Endodermal cell (in vitro differentiated cells): ENCODE data around the gene NRXN3. TPM values are rescaled to one million over a fixed set of nuclear protein-coding genes. Genes with fewer than 3 reads are reported as not detected.

Source experiments
- DNase-seq: peaks from one replicate; pipeline ENCODE4 v3.0.0-alpha.2; 2017
- H3K27ac ChIP-seq: 2 replicates; pipeline ENCODE4 v1.5.1; 2013; ENCODE audit warnings: mild to moderate bottlenecking, low read depth, low read length, moderate library complexity
- H3K27me3 ChIP-seq: 2 replicates; pipeline ENCODE4 v1.6.1; 2013; ENCODE audit warnings: mild to moderate bottlenecking, low read length, moderate library complexity; ENCODE audit not compliant: insufficient read depth, control insufficient read depth, poor library complexity, severe bottlenecking
- H3K36me3 ChIP-seq: 2 replicates; pipeline ENCODE4 v1.7.0; 2013; ENCODE audit warnings: mild to moderate bottlenecking, low read length, moderate library complexity; ENCODE audit not compliant: control insufficient read depth, insufficient read depth
- H3K4me1 ChIP-seq: one replicate; pipeline ENCODE4 v1.7.0; 2013; ENCODE audit warnings: low read length; ENCODE audit not compliant: control insufficient read depth, insufficient read depth
- H3K4me3 ChIP-seq: 2 replicates; pipeline ENCODE4 v1.5.1; 2013; ENCODE audit warnings: mild to moderate bottlenecking, low read length, moderate library complexity
- H3K9ac ChIP-seq: 2 replicates; pipeline ENCODE4 v1.6.1; 2013; ENCODE audit warnings: mild to moderate bottlenecking, low read length, moderate library complexity; ENCODE audit not compliant: poor library complexity, severe bottlenecking; ENCODE audit errors: extremely low read depth
- H3K9me3 ChIP-seq: 2 replicates; pipeline ENCODE4 v1.6.1; 2013; ENCODE audit warnings: mild to moderate bottlenecking, low read length, moderate library complexity; ENCODE audit not compliant: control insufficient read depth
- H3K27ac Mint-ChIP-seq: 2 replicates; pipeline ENCODE4 v1.8.0; 2020; ENCODE audit warnings: mixed read lengths
- H3K27me3 Mint-ChIP-seq: 2 replicates; pipeline ENCODE4 v1.8.0; 2021; ENCODE audit warnings: mild to moderate bottlenecking, mixed read lengths; ENCODE audit not compliant: insufficient read depth
- H3K36me3 Mint-ChIP-seq: 2 replicates; pipeline ENCODE4 v1.8.0; 2020; ENCODE audit warnings: low read depth, mixed read lengths
- H3K4me1 Mint-ChIP-seq: 2 replicates; pipeline ENCODE4 v1.8.0; 2020; ENCODE audit warnings: mixed read lengths
- H3K4me3 Mint-ChIP-seq: 2 replicates; pipeline ENCODE4 v1.8.0; 2020; ENCODE audit warnings: mild to moderate bottlenecking, moderate library complexity, mixed read lengths
- H3K9me3 Mint-ChIP-seq: 2 replicates; pipeline ENCODE4 v1.8.0; 2020; ENCODE audit warnings: mild to moderate bottlenecking, mixed read lengths
- WGBS, 2 experiments: methylation state at CpG; one replicate each; pipeline versions ENCODE4 v1.1.5 to v1.1.7; 2013; ENCODE audit warnings: missing lambda C conversion rate in 2 of 2, mixed read lengths in 1 of 2; ENCODE audit not compliant: insufficient coverage in 1 of 2, insufficient read length in 1 of 2; 5-methylcytosine and 5-hydroxymethylcytosine counted together
- total RNA-seq, 2 donors: library from RNA; stranded (reverse); fragmentation: NEBNext Ultra II Directional in 1 of 2; extraction: Animal tissue kit (Norgen Biotek cat#: 25700) in 1 of 2; gene quantifications; 2 replicates in 1 of 2; 3 replicates in 1 of 2; pipeline ENCODE4 v1.2.1, GENCODE V29; 2021
- TF ChIP-seq, protein P1 (sequence below): fragments of 200-600 bp; sonication (generic); conservative IDR thresholded peaks from 2 replicates; pipeline ENCODE4 v1.5.0; 2021; ENCODE audit warnings: antibody characterized with exemption, mild to moderate bottlenecking

The NRXN3 gene
- total RNA-seq, 2 donors from 2014 or later = 20.9 to 21.4 TPM

DNA sequence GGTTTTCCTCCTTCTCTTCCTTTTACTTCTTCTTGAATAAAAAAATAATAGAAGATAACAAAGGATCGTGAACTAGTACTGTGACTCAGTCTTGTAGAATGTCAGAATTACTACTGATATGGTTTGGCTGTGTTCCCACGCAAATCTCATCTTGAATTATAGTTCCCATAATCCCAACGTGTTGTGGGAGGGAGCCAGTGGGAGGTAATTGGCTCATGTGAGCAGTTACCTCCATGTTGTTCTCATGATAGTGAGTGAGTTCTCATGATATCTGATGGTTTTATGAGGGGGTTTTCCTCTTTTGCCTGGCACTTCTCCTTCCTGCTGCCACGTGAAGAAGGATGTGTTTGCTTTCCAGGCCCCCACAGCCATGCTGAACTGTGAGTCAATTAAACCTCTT, 1491.6 kb downstream of the NRXN3 start:
- Mint-ChIP-seq H3K4me3 (no peak overlapping the region), H3K27ac (no peak overlapping the region), H3K4me1 (peaks cover 26% of the 10 kb centered on the region), H3K9me3 (peaks cover 4% of the 10 kb centered on the region), H3K27me3 (no peaks in the 10 kb centered on the region), H3K36me3 (peaks cover 11% of the 10 kb centered on the region)
- 93% methylated on average over 3 to 4 of the region's 4 CpGs for WGBS, 2 experiments
- DNase-seq = no peak
- Histone ChIP-seq H3K27me3 (no peaks in the 10 kb centered on the region), H3K9ac (no peak overlapping the region), H3K36me3 (no peaks in the 10 kb centered on the region), H3K4me3 (no peak overlapping the region), H3K27ac (no peak overlapping the region), H3K9me3 (no peaks in the 10 kb centered on the region), H3K4me1 (peaks cover 9% of the 10 kb centered on the region)
- TF ChIP-seq, protein P1, sequence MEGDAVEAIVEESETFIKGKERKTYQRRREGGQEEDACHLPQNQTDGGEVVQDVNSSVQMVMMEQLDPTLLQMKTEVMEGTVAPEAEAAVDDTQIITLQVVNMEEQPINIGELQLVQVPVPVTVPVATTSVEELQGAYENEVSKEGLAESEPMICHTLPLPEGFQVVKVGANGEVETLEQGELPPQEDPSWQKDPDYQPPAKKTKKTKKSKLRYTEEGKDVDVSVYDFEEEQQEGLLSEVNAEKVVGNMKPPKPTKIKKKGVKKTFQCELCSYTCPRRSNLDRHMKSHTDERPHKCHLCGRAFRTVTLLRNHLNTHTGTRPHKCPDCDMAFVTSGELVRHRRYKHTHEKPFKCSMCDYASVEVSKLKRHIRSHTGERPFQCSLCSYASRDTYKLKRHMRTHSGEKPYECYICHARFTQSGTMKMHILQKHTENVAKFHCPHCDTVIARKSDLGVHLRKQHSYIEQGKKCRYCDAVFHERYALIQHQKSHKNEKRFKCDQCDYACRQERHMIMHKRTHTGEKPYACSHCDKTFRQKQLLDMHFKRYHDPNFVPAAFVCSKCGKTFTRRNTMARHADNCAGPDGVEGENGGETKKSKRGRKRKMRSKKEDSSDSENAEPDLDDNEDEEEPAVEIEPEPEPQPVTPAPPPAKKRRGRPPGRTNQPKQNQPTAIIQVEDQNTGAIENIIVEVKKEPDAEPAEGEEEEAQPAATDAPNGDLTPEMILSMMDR = no peak

DNA sequence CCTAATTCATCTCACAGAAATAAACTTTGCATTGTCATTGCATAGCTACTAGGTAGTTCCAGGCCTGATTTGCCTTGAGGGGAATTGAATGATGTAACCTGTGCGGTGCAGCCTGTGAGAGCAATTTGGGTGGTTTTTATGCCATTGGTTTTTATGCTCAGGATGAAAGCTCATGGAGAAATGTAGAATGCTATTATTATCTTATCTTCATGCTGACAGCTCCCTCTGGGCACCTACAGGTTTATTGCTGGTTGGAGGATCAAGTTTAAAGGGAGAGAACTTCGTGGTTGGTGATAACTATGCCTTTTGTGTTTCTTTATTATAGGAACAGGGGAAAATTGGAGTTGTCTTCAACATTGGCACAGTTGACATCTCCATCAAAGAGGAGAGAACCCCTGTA, 1493.3 kb downstream of the NRXN3 start:
- H3K4me3 Mint-ChIP-seq = no peak overlapping the region
- WGBS, 2 experiments = 74 to 90% methylated on average over 2 of the region's 2 CpGs

DNA sequence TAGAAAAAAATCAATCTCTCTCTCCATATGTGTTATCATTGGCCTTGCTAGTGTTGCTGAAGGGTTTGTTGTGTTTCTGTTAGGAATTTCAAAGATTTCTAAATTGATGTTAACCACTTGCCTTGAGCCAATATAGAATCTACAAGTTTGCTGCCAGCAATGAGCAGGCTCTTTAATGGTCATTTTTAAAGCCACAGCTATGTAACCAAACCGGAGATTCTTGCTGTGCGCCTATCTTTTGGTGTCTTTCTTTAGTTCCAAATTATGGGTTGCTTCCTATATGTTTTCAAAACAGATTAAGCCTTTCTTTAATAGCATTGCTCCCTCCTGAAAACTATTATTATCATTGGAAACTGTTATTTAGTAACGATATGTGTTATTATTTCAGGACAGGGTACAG, 1495.4 kb downstream of the NRXN3 start:
- TF ChIP-seq, protein P1 = no peak
- no peak overlapping the region for H3K4me3 ChIP-seq
- no peak overlapping the region for H3K27ac Mint-ChIP-seq
- peaks cover 13% of the 10 kb centered on the region for H3K4me1 Mint-ChIP-seq
- peaks cover 11% of the 10 kb centered on the region for H3K36me3 Mint-ChIP-seq
- no peaks in the 10 kb centered on the region for H3K36me3 ChIP-seq
- no peak overlapping the region for H3K4me3 Mint-ChIP-seq
- H3K27ac ChIP-seq = no peak overlapping the region
- 80 to 96% methylated on average over 1 to 3 of the region's 3 CpGs for WGBS, 2 experiments
- no peaks in the 10 kb centered on the region for H3K27me3 ChIP-seq
- H3K27me3 Mint-ChIP-seq = no peaks in the 10 kb centered on the region
- DNase-seq = no peak
- peaks cover 4% of the 10 kb centered on the region for H3K9me3 Mint-ChIP-seq
- H3K9ac ChIP-seq = no peak overlapping the region
- no peaks in the 10 kb centered on the region for H3K9me3 ChIP-seq
- H3K4me1 ChIP-seq = peaks cover 4% of the 10 kb centered on the region

More for the DNA sequence above, 1493.3 kb downstream of the NRXN3 start:
- H3K9me3 ChIP-seq = no peaks in the 10 kb centered on the region
- TF ChIP-seq, protein P1 = no peak
- Mint-ChIP-seq H3K36me3 (peaks cover 11% of the 10 kb centered on the region), H3K27ac (no peak overlapping the region), H3K27me3 (no peaks in the 10 kb centered on the region), H3K4me1 (peaks cover 28% of the 10 kb centered on the region), H3K9me3 (peaks cover 4% of the 10 kb centered on the region)
- no peak overlapping the region for H3K9ac ChIP-seq
- peaks cover 9% of the 10 kb centered on the region for H3K4me1 ChIP-seq
- no peaks in the 10 kb centered on the region for H3K36me3 ChIP-seq
- H3K27me3 ChIP-seq = no peaks in the 10 kb centered on the region
- H3K27ac ChIP-seq = no peak overlapping the region
- no peak for DNase-seq
- no peak overlapping the region for H3K4me3 ChIP-seq
